ENCODE data around the gene MAP1LC3B. TPM values are rescaled to one million over a fixed set of nuclear protein-coding genes. Genes with fewer than 3 reads are reported as not detected.

The MAP1LC3B gene
- total and polyA plus RNA-seq, 12 donors: 43.3 to 116 (median 66.2) TPM

- no peaks in the 10 kb centered on the region for H3K9me3 ChIP-seq (replicated peaks in 1 of 3)
- H3K36me3 ChIP-seq (replicated peaks in 1 of 2): peaks cover 0 to 16% of the 10 kb centered on the region in 2 donors
- H3K27ac ChIP-seq: peak overlapping the region in 2 of 5 donors; percentile 26 to 99
- H3K27me3 ChIP-seq: no peaks in the 10 kb centered on the region
- 56 to 64% (median 62%) methylated on average over 7 of the region's 7 CpGs for WGBS, 4 donors
- peak in 2 of 7 donors; percentile 22 to 44 for DNase-seq
- intact Hi-C loops (cut with DNase I): no loop called here
- H3K4me3 ChIP-seq: no peak overlapping the region
- TF ChIP-seq POLR2A (IDR thresholded peaks at IDR 0.05) (no peak), CTCF (IDR thresholded peaks at IDR 0.05) (no peak)
- peaks cover 21 to 33% of the 10 kb centered on the region in 2 donors for H3K4me1 ChIP-seq (replicated peaks in 1 of 2)
Measured at GRCh38 chr16:87395181-87395842, 3.2 kb downstream of the MAP1LC3B start.

- DNase-seq: peak in 2 of 7 donors; percentile 18 to 58
- no peaks in the 10 kb centered on the region for H3K27me3 ChIP-seq
- H3K4me3 ChIP-seq: no peak overlapping the region
- intact Hi-C loops (cut with DNase I): no loop called here
- H3K27ac ChIP-seq: no peak overlapping the region
- H3K36me3 ChIP-seq (replicated peaks in 1 of 2): peaks cover 0 to 61% of the 10 kb centered on the region in 2 donors
- TF ChIP-seq CTCF (IDR thresholded peaks at IDR 0.05) (no peak), POLR2A (IDR thresholded peaks at IDR 0.05) (no peak)
- 85 to 91% (median 89%) methylated on average over 17 to 19 of the region's 19 CpGs for WGBS, 4 donors
- H3K4me1 ChIP-seq (replicated peaks in 1 of 2): peaks cover 0 to 4% of the 10 kb centered on the region in 2 donors
- H3K9me3 ChIP-seq (replicated peaks in 1 of 3): no peaks in the 10 kb centered on the region
Measured at GRCh38 chr16:87404764-87405625, 12.9 kb downstream of the MAP1LC3B start.

GRCh38 chr16:87406495-87407088 is 14.5 kb downstream of the MAP1LC3B start:
- Histone ChIP-seq H3K4me1 (replicated peaks in 1 of 2) (peaks cover 0 to 4% of the 10 kb centered on the region in 2 donors), H3K4me3 (no peak overlapping the region), H3K9me3 (replicated peaks in 1 of 3) (no peaks in the 10 kb centered on the region), H3K27ac (peak overlapping the region in 2 of 5 donors; percentile 64 to 68), H3K27me3 (no peaks in the 10 kb centered on the region), H3K36me3 (replicated peaks in 1 of 2) (peaks cover 0 to 62% of the 10 kb centered on the region in 2 donors)
- DNase-seq: peak in 2 of 7 donors; percentile 19 to 56
- TF ChIP-seq POLR2A (IDR thresholded peaks at IDR 0.05) (no peak), CTCF (IDR thresholded peaks at IDR 0.05) (no peak)
- WGBS, 4 donors: 85 to 91% (median 86%) methylated on average over 11 to 14 of the region's 14 CpGs
- intact Hi-C loops (cut with DNase I): no loop called here
